CD4-positive, alpha-beta T cell treated with Interleukin-2 at 100 ng/mL for 4 hours (primary cell): ENCODE data around the gene WDPCP.
"Not testable (repeated sequence)": the region's sequence is repeated elsewhere in the genome, so short reads cannot be mapped to it uniquely, and the experiment has no call there.

Experiments
- DNase-seq: peaks from one replicate; pipeline ENCODE4 v3.0.0-alpha.2; 2020; ENCODE audit warnings: low spot score

The WDPCP gene

GRCh38 chr2:63588385-63589147 is at the start of gene WDPCP, which contains the start of gene MDH1:
Gene WDPCP (minus strand): TSS chr2:63588477. CDS start chr2:63588271, 206 bp downstream.
Gene MDH1 (plus strand): TSS chr2:63588963. CDS start chr2:63589044, 81 bp downstream.
- peak; percentile 97 for DNase-seq

GRCh38 chr2:63632382-63632781 is 44.1 kb upstream of the WDPCP start:
- no peak for DNase-seq

- no peak for DNase-seq
These were observed 43.2 kb upstream of the WDPCP start for GRCh38 chr2:63631501-63631900.

GRCh38 chr2:63628403-63628942 is 40.2 kb upstream of the WDPCP start:
- no peak for DNase-seq

- DNase-seq: no peak
These were observed 39.6 kb upstream of the WDPCP start for GRCh38 chr2:63627866-63628265.

- not testable (repeated sequence) for DNase-seq
These were observed 35.5 kb upstream of the WDPCP start for GRCh38 chr2:63623763-63624162.

- DNase-seq: no peak
These were observed 34.5 kb upstream of the WDPCP start for GRCh38 chr2:63622751-63623150.

- DNase-seq: no peak
These were observed 31.1 kb upstream of the WDPCP start for GRCh38 chr2:63619328-63619727.

- DNase-seq: no peak
These were observed 29.1 kb upstream of the WDPCP start for GRCh38 chr2:63617366-63617765.

GRCh38 chr2:63614983-63615945 is 27.0 kb upstream of the WDPCP start:
- DNase-seq: no peak

GRCh38 chr2:63614448-63614968 is 26.2 kb upstream of the WDPCP start:
- no peak for DNase-seq

- no peak for DNase-seq
These were observed 25.2 kb upstream of the WDPCP start for GRCh38 chr2:63613391-63613901.

- DNase-seq: no peak
These were observed 22.2 kb upstream of the WDPCP start for GRCh38 chr2:63610525-63610924.

- DNase-seq: not testable (repeated sequence)
These were observed 20.6 kb upstream of the WDPCP start for GRCh38 chr2:63608865-63609264.

GRCh38 chr2:63604666-63605065 is 16.4 kb upstream of the WDPCP start:
- DNase-seq: no peak

GRCh38 chr2:63600881-63601460 is 12.7 kb upstream of the WDPCP start:
- no peak for DNase-seq

- no peak for DNase-seq
These were observed 10.7 kb upstream of the WDPCP start for GRCh38 chr2:63598981-63599380.

GRCh38 chr2:63596401-63596883 is 8.2 kb upstream of the WDPCP start:
- DNase-seq: no peak

GRCh38 chr2:63594660-63595059 is 6.4 kb upstream of the WDPCP start:
- no peak for DNase-seq

GRCh38 chr2:63591566-63592175 is 3.4 kb upstream of the WDPCP start:
- no peak for DNase-seq
